ENCODE measurements around the gene PAAF1. TPM values are rescaled to one million over a fixed set of nuclear protein-coding genes. Genes with fewer than 3 reads are reported as not detected.

PAAF1 gene
- total and polyA plus RNA-seq, 4 donors: 10.2 to 23.3 (median 13.9) TPM

GRCh38 chr11:73950869-73951710 is 74.3 kb downstream of the PAAF1 start, which contains the start of gene DNAJB13:
Gene DNAJB13, plus strand, starts transcription at chr11:73951026. Its CDS starts 44 bp downstream, at chr11:73951070.
- ATAC-seq (ENCODE audit: insufficient read depth, low FRiP score) (peak; percentile 47), DNase-seq (peak; percentile 47 to 61 (median 54))
- WGBS, 2 donors: 81 to 86% methylated on average over 12 of the region's 12 CpGs

GRCh38 chr11:73951797-73952196 is 75.0 kb downstream of the PAAF1 start:
- no peaks in the 10 kb centered on the region for H3K9me3 ChIP-seq (ENCODE audit: control insufficient read depth in 4 of 4, insufficient read depth in 3 of 4, low read length in 3 of 4)
- 61 to 87% methylated on average over 7 of the region's 7 CpGs for WGBS, 2 donors
- ATAC-seq (ENCODE audit: insufficient read depth, low FRiP score): peak; percentile 46

More at GRCh38 chr11:73950869-73951710, 74.3 kb downstream of the PAAF1 start, which contains the start of gene DNAJB13:
- Histone ChIP-seq H3K4me3 (no peak within 1 kb of the TSS), H3K9ac (ENCODE audit: insufficient read depth in 1 of 2, low read length in 2 of 2) (no peak within 1 kb of the TSS), H3K36me3 (ENCODE audit: control insufficient read depth in 4 of 4, insufficient read depth in 4 of 4, low read length in 4 of 4) (no peaks in the 10 kb centered on the region), H3K27ac (ENCODE audit: low read depth in 1 of 2, low read length in 1 of 2) (no peak within 1 kb of the TSS), H3K4me1 (ENCODE audit: control insufficient read depth in 5 of 5, insufficient read depth in 5 of 5, low read length in 5 of 5) (no peaks in the 10 kb centered on the region), H3K27me3 (ENCODE audit: control insufficient read depth in 3 of 3, insufficient read depth in 3 of 3, low read length in 2 of 3) (peaks cover 0 to 2% (median 2%) of the 10 kb centered on the region in 3 donors), H3K9me3 (ENCODE audit: control insufficient read depth in 4 of 4, insufficient read depth in 3 of 4, low read length in 3 of 4) (no peaks in the 10 kb centered on the region)
- no peak for TF ChIP-seq CTCF (IDR thresholded peaks at IDR 0.05; ENCODE audit: control extremely low read depth, extremely low read depth)

GRCh38 chr11:73956876-73957653 is 80.3 kb downstream of the PAAF1 start:
- Histone ChIP-seq H3K27me3 (ENCODE audit: control insufficient read depth in 3 of 3, insufficient read depth in 3 of 3, low read length in 2 of 3) (peaks cover 0 to 13% (median 8%) of the 10 kb centered on the region in 3 donors), H3K4me1 (ENCODE audit: control insufficient read depth in 5 of 5, insufficient read depth in 5 of 5, low read length in 5 of 5) (no peaks in the 10 kb centered on the region), H3K9me3 (ENCODE audit: control insufficient read depth in 4 of 4, insufficient read depth in 3 of 4, low read length in 3 of 4) (no peaks in the 10 kb centered on the region), H3K36me3 (ENCODE audit: control insufficient read depth in 4 of 4, insufficient read depth in 4 of 4, low read length in 4 of 4) (no peaks in the 10 kb centered on the region), H3K27ac (ENCODE audit: low read depth in 1 of 2, low read length in 1 of 2) (no peak overlapping the region), H3K9ac (ENCODE audit: insufficient read depth in 1 of 2, low read length in 2 of 2) (no peak overlapping the region), H3K4me3 (no peak overlapping the region)
- TF ChIP-seq CTCF (IDR thresholded peaks at IDR 0.05; ENCODE audit: control extremely low read depth, extremely low read depth): no peak
- no peak for DNase-seq
- WGBS, 2 donors: 49 to 54% methylated on average over 26 to 29 of the region's 29 CpGs
- ATAC-seq (ENCODE audit: insufficient read depth, low FRiP score): no peak

More at GRCh38 chr11:73951797-73952196, 75.0 kb downstream of the PAAF1 start:
- no peaks in the 10 kb centered on the region for H3K4me1 ChIP-seq (ENCODE audit: control insufficient read depth in 5 of 5, insufficient read depth in 5 of 5, low read length in 5 of 5)
- DNase-seq: no peak
- H3K4me3 ChIP-seq: no peak overlapping the region
- no peak for TF ChIP-seq CTCF (IDR thresholded peaks at IDR 0.05; ENCODE audit: control extremely low read depth, extremely low read depth)
- H3K27ac ChIP-seq (ENCODE audit: low read depth in 1 of 2, low read length in 1 of 2): no peak overlapping the region
- H3K36me3 ChIP-seq (ENCODE audit: control insufficient read depth in 4 of 4, insufficient read depth in 4 of 4, low read length in 4 of 4): no peaks in the 10 kb centered on the region
- H3K27me3 ChIP-seq (ENCODE audit: control insufficient read depth in 3 of 3, insufficient read depth in 3 of 3, low read length in 2 of 3): peaks cover 0 to 7% (median 5%) of the 10 kb centered on the region in 3 donors
- no peak overlapping the region for H3K9ac ChIP-seq (ENCODE audit: insufficient read depth in 1 of 2, low read length in 2 of 2)

Data from lung (tissue), 12 donors.